ENCODE measurements around the gene MINK1. TPM values are rescaled to one million over a fixed set of nuclear protein-coding genes. Genes with fewer than 3 reads are reported as not detected.
A peak's percentile ranks its signal among the peaks of the same experiment; 100 is the strongest.

MINK1 gene
- total and polyA plus RNA-seq, 2 of the 13 experiments (the other 11 are each of a cell fraction or from before 2014, with no cell fraction given): 17.2 to 63.9 TPM

GRCh38 chr17:4788807-4789700 lies 44.1 kb upstream of the MINK1 start, which contains the start of gene GLTPD2 (continued):
- no peak for TF ChIP-seq ZBTB4 (CRISPR knock-in tag; IDR thresholded peaks at IDR 0.05; ENCODE audit: borderline replicate concordance)
- TF ChIP-seq HINFP (CRISPR knock-in tag; IDR thresholded peaks at IDR 0.05; ENCODE audit: low read depth): peak; percentile 70; the same call in 1 of the 2 replicates
- 0 out of 2 replicates have a peak, but pooled peaks have one; percentile 59 for TF ChIP-seq AKAP8 (CRISPR knock-in tag; IDR thresholded peaks at IDR 0.05)
- TF ChIP-seq ZNF414 (CRISPR knock-in tag; IDR thresholded peaks at IDR 0.05): 0 out of 2 replicates have a peak, but pooled peaks have one; percentile 76
- peak; percentile 55; the same call in 1 of the 2 replicates for TF ChIP-seq TFDP1 (CRISPR knock-in tag; IDR thresholded peaks at IDR 0.05; ENCODE audit: borderline replicate concordance)
- TF ChIP-seq ESRRA (CRISPR knock-in tag; IDR thresholded peaks at IDR 0.05; ENCODE audit: low read depth): peak; percentile 42
- TF ChIP-seq ZNF747 (CRISPR knock-in tag; IDR thresholded peaks at IDR 0.05; ENCODE audit: borderline replicate concordance): no peak
- TF ChIP-seq ZNF18 (CRISPR knock-in tag; IDR thresholded peaks at IDR 0.05; ENCODE audit: insufficient replicate concordance): peak; percentile 45
- TF ChIP-seq ZNF614 (CRISPR knock-in tag; IDR thresholded peaks at IDR 0.05; ENCODE audit: borderline replicate concordance): peak; percentile 75
- no peak for TF ChIP-seq ZXDC (CRISPR knock-in tag; IDR thresholded peaks at IDR 0.05)
- no peak for TF ChIP-seq LBX2 (CRISPR knock-in tag; IDR thresholded peaks at IDR 0.05; ENCODE audit: borderline replicate concordance)
- peak; percentile 61; the same call in 1 of the 2 replicates for TF ChIP-seq KDM5B (CRISPR knock-in tag; IDR thresholded peaks at IDR 0.05; ENCODE audit: borderline replicate concordance)
- no peak for TF ChIP-seq DPF2 (CRISPR knock-in tag; IDR thresholded peaks at IDR 0.05; ENCODE audit: borderline replicate concordance, low read depth)
- no peak for TF ChIP-seq ZBTB3 (CRISPR knock-in tag; IDR thresholded peaks at IDR 0.05; ENCODE audit: borderline replicate concordance, low read depth)
